Stimulated activated CD4-positive, alpha-beta T cell treated with anti-CD3 and anti-CD28 coated beads, Interleukin-12 subunit alpha, Interleukin-12 subunit beta, amount 100 ng/mL, for 24 hours (primary cell): ENCODE data around the gene ZBTB20.

Source experiments
- DNase-seq, 2 experiments: peaks; one replicate each; pipeline ENCODE4 v3.0.0-alpha.2; 2020; ENCODE audit warnings: low read depth in 2 of 2

ZBTB20 gene

DNA sequence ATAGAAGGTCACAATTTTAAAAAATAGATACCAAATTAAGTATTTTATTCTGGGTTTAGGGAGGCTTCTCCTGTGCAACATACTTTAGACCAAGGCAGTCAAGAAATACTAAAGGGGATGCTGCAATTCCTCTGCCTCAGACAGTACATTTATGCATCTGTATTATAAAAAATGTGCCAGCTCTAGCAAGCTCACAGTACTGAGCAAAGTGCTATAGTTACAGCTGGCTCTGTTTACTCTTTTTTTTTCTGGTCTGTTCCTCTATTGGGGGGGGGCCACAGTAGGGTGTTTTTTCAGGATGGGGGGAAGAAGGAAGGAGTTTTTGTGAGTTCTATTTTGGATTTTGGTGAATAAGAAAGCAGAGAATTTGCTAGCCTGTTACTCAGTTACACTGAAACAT lies 668.3 kb downstream of the ZBTB20 start:
- DNase-seq = no peak

DNA sequence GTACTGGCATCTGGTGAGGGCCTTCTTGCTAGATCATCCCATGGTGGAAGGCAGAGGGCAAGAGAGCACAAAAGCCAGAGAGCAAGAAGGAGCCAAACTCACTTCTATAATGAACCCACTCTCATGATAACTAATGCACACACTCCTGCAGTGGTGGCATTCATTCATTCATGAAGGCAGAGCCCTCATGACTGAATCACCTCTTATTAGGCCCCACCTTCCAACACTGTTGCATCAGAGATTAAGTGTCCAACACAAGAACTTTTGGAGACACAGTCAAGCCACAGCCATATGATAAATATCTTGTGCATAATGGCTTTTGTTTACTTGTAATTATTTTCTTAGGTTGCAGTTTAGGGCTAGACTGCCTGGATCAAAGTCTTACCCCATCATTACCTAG lies 670.6 kb downstream of the ZBTB20 start:
- DNase-seq = no peak

DNA sequence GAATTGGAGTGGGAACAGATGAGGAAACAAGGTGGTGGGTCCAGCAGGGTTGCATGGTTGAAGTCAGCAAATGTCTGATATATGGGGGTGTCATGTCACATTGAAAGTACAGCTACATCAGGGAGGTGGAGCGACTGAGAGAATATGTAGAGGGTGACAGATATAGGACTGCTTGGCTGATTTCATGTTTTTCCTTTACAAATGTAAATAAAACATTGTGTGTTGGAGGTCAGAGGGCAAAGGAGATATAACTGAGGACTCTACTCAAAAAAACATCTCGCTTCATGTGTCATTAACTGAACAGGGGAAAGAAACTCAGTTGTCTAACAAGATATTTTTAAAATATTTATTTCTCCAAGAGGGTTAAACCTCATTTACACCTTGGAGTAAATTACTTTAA lies 675.6 kb downstream of the ZBTB20 start:
- no peak for DNase-seq

DNA sequence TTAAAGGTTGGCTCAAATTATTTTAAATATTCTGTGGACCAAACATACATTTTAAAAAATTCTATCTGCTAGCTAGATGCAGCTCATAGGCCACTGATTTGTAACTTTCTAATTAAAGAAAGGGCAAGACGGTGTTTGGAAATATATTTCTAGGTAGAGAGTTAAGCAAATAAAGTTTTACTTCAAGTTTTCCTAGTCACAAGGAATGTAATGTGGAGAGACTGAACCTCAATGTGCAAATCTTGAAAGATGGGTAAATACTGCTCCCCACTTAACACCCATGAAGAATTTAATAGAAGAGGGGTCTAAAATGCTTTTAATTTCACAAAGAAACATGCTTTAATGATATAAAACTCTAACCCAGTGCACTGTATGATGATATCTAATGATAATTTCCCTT lies 678.0 kb downstream of the ZBTB20 start:
- no peak for DNase-seq

DNA sequence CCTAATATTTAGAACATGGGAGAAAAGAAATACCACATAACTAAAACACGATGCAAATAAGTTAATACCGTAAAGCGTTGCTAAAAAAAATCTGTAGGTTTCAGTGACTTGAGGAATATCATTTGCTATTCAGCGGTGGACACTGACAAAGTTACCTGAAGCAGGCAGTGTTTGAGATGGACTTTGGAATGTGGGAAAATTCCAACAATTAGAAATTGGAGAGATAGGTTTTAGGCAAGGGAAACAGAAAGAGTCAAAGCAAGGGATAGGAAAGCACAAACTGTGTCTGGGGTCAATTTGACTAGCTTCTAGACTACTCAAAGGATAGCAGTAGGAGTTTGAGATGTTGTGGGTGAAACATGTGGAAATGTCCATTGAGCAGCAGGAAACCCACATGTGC lies 680.3 kb downstream of the ZBTB20 start:
- DNase-seq = no peak

DNA sequence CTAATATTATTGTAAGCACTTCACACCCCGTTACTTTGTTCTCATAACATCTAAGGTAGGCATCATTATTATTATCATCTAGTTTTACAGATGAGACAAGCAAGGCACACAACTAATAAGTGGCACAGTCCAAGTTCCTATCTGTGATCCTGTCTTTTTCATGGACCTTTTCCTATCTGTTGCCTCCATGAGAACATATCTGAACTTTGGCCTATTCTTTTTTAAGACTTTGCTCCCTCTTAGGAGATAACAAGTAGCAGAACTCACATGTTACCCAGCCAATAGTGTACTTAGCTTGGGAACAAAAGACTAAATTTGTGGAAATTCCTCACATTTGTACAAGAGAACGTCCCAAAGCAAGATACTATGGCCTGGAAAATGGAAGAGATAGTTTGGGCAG lies 680.8 kb downstream of the ZBTB20 start:
- DNase-seq = no peak

DNA sequence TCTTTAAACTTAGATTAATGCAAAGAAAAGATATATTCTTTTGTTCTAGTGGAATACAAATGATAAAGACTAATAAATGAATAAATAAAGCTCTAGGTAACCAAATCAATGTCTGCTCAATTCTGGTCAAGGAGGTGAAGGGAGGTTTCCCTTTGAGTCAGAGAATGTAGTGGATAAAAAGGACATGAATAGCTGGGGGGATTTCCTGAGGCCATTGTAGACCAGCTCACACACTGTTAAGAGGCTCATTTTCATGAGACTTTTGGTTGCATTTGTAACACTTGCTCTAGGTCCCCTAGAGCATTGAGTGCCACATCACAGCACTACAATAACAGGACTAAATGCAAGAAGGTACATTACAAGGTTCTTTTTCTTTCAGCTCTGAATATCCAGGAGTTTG lies 682.5 kb downstream of the ZBTB20 start:
- DNase-seq = no peak

DNA sequence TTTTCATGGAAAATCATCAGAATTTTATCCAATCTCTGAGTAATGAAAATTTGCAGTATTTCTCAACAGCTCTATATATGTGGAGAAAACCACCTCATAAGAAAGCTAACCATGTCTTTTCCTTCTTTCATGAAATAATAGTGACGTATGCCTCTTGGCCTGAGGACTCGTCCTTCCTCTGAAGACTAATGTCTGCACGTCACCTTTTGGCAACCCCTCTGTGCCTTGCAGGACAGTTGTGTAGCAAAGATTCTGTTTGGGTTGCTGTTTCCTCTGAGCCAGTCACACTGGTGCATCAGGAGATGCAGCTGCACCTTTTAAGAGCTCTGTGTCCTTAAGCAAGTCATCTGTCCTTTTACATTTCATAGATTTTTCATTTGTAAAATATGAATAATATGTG lies 684.3 kb downstream of the ZBTB20 start:
- no peak for DNase-seq

DNA sequence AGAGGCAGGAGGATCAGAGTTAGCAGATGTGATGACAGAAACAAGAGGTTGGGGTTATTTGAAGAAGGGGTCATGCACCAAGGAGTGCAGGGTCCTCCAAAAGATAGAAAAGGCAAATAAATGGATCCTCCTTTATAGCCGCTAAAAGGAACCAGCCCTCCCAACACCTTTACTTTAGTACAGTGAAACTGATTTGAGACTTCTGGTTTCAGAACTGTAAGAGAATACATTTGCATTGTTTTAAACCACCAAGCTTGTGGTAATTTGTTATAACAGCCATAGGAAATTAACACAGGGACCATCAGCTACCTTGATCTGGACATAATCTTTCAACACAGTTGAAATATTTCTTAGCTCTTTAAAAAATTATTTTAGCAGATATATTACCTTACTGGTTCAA lies 686.6 kb downstream of the ZBTB20 start:
- no peak for DNase-seq

DNA sequence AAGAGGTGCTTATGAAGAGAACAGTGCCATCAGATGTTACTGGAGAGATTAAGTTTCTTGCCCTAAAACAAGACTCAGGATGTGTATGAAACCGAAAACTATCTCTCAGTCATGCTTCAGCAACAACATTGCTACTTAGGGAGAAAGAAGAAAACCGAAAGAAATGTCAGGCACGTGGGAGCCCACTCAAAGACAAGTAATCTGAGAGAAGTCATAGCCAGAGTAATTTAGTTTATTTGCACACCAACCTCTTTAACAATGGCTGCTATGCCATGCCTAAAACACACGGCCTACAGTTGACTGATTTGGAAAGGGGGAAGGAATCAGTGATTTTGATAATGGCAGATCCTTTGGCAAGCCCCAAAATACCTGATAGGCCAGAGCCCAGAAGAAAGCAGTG lies 690.3 kb downstream of the ZBTB20 start:
- no peak for DNase-seq

DNA sequence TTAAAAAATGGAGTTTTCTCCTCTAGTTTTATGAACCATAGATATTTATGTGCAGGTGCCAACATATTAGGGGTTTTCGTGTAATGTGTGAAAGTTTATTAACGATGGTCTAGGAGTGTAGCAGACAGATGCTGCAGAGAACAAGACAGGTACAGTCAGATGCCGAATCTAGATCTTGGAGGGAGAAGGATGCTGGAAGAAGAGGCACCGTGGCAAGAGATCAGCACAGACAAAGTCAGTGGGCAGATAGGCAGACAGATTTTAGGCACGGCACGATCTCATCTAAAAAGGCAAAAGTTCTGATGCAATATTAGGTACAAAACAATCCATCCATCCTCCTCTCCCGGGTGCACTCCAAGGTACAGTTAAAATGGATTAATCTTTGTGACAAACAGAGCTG lies 691.7 kb downstream of the ZBTB20 start:
- no peak for DNase-seq

DNA sequence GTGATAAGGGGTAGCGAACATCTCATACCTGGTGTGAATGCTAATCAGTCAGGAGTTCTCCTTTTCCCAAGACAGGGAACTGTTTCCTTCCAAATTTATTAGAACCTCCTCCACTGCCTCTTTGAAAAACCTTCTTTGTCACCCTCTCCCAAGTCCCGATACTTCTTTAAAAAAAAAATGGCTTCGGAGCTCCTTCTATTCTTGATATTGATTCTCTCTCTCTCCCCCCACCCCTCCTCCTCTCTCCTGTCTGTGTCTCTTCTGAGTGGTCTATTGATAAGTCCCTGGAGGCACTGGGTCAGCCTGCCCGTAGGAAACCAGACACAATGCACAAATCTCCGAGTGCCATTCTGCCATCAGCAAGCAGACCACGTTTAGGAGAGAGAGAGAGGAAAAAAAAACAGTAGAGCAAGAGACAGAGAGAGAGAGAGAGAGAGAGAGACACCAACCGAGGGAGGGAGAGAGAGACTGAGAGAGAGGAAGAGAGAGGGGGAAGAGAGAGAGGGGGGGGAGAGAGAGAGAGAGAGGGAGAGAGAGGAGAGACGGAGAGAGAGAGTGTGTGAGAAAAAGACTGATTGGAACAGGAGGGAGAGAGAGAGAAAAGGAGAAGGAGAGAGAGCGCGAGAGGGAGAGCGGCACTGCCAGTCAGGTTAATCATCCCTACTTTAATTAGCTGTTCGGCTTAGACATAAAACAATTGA lies 692.4 kb downstream of the ZBTB20 start:
- DNase-seq = no peak

DNA sequence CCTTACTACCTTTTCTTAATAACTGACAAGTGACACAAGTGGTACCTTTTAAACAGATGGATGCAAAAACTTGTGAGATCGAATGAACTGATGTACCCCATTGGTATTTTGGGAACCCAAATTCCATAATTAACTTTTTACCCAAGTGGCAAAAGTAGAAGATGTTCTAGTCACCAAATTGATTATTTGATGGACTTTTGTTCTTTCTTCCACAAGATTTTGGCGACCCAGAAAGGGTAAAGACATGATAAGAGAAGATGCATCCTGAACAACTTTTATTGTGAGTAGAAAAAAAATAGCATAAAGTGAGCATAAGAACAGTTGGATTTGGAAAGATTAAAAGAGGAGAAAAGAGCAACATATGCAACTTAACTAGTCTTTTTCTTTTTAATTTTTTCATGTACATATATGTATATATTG lies 693.7 kb downstream of the ZBTB20 start:
- DNase-seq = no peak

DNA sequence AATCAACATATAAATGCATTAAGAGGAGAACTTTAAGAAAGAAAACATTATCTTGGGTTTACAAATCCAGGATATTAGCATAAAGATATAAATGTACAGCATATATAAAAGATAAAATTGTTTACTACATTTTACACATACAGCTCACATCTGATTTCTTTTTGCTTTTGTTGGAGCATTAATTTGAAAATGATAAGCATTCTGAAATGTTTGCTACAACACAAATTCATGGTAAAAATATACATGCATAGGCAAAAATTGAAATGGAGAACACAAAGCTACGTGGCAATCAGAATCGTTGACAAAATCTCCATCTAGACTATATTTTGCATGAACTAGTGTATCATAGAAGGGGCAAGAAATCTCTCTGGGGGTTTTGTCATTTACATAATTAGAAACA lies 694.2 kb downstream of the ZBTB20 start:
- no peak for DNase-seq

DNA sequence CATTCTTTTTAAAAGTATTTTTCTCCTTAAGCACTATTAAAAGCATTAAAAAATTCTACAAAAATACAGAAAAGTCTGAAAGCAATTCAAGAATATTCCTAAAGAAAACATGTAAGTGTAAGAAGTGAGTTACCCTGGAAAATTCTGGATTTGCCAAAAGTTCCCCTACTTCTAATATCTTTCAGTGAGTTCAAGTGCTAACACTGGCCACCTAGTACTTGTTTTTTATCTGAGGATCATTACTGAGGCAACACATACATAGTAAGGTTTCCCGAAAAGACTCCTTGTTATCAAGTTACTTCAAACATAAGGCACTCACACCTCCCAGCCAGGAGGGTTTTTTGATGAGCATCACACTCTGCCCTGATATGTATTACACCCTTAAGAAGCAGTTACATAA lies 694.8 kb downstream of the ZBTB20 start:
- DNase-seq = no peak

DNA sequence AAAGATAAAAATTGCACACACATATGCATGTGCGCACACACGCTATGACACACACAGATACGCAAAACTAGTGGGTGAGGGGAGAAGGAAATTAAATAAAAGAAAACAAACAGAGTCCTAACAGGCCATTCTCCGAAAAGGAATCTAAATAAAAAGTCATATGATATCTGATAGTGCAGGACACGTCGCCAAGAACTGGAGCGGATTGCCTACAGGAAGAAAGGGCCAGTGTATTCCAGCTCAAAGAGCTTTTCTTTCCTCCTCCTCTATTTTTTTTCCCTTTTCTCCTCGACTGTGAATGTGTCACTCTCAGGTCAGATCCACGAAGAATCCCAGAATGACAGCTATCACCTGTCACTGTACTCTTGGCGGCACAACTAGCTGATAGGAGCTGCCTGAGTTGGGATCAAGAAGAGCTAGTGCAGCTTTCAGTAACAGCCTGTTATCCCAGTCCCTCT lies 695.5 kb downstream of the ZBTB20 start:
- DNase-seq = no peak

DNA sequence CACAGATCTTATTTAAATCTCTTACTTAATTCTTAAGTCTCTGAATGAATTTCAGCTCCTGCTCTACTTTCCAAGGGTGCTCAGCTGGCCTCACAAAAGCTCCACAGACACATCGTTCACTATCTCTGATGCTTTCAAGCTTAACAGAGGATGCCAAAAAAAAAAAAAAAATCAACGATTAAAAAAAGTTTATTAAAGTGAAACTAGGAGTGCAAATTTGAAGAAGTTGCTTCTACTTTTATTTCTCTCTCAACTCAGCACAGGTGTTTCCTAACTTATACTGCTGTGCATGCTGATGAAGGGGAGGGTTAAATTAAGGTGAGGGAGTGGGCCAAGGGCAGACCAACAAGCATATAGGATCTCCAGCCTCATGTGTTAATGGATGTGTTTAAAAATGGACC lies 696.0 kb downstream of the ZBTB20 start:
- DNase-seq = no peak

DNA sequence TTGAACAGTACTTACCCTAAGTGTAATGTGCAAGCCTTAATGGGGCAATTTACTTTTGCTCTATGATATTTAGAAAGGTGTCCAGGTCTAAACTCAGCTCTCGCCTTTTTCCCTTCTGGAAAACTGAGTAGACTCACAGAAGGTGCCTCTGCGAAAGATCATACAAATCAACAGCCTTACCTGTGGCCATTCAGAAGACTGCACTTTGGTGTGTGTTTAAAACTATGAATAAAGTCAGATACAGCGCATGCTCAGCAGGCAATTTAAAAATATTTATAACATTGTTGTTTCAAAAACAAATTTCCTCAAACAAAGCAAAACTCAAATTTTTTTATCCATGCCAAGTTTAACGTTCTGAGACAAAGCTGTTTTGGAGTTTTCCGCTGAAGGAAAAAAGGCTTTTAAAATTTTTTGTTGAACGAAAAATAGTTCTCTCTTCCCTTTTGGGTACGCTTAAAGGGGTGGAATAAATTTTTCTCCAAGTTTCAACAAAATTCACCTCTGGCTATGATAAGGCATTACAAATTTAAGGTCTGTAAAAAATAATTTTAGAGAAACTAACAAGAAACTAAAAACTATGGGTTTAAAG lies 697.0 kb downstream of the ZBTB20 start:
- DNase-seq = no peak

DNA sequence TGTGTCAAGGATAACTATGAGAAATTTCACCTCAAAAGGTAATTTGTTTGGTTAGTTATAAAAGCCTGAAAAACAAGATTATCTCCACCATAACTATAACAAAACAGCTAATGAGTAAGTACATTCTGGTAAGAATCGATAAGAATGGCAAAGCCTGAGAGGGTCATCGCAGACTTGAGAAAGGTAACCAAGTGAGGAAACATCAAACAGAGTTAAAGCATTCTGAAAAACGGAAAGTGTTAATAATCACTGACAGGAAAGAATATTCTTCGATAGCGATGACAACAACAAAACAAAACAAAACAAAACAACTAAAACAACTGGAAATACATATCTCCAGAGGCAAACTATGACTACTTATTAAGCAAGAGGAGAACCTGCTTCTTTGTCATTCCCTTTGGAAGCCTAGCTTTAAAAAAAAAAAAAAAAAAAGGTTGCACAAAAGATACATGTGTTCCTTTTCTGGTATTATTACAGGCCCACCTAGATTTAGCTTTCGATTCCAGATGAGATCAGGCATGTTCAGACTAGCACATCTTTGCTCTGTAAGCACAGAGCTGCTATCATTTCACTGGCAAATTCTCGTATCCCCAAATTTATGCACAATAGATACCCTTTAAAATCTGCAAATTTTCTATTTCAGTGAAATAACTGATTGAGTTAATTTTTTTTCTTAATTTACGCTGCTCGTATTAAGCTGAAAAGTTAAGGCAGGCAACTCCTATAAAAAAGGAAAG lies 697.6 kb downstream of the ZBTB20 start:
- DNase-seq = no peak

DNA sequence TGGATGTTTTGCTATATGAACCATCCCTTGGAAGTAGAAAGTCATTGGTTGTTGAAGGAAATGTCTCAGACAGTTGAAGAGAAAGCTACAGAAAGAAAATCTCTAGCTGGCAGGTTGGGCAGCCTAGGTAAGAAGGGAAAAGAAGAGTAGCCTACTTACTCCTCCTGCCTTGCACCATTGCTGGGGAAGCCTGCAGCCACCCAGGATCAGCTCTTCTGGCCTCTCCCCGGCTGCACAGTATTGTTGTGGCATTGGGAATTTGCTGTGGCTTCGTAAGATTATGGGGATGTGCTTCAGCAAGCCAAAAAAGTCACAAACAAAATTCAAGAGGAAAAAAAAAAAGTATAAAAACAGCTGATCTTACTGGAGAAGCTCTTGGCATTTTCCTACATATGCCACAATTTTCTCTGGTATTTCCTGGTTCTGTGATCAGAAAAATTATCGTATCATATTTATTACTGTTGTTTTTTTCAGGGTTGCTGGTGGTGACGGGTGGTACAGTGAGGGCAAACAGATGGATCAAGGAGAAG lies 699.1 kb downstream of the ZBTB20 start:
- no peak for DNase-seq

DNA sequence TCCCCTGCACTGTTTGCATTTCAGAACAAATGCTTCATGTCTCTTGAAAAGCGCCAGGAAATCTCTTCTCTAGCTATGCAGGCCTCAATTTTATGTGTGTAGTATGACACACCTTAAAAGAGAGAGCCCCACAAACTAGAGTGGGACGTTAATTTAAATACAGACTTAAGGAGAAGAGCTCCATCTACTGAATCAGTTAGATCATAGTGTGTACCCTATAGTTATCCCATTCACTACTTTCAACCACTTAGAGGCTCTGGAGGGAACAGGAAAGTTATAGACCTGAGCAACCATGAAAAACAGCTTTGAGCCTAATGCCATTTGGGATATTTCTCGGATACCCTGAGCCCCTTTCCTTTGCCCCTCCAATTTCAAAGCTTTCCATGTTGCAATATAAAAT lies 699.5 kb downstream of the ZBTB20 start:
- no peak for DNase-seq

DNA sequence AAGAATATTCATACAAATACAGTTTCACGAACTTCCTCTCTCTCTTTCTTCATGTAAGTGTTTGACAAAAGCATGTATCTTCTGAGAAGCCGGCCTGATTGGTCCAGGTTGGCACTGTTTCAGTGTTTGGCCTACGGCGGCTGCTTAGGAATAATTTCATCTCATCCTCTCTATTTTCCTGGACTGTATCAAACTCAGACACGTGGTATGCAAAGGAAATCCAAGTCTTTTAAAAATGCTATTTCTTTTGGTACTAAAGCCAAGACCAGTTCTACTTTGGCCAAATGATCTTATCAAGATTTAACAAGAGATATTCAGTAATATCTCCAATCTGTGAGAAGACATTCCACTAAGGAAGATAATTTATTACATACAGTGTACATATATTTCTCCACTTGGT lies 700.5 kb downstream of the ZBTB20 start:
- DNase-seq = no peak

DNA sequence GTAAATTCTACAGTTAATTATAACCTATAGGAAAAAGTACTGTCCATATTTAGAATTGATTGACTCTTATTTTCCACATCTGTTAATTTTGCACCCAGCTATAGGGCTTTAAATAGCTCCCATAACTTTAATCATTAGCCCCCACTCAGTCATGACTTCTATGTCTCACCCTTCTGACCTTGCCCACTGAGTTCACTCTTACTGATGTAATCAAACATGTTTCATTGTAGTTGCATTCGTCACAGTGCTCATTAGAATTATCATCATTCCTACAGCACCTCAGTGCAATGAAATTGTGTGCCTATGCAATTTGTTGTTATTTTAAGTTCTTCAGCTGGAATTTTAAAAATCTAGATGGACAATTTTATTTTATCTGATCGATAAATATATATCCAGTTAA lies 701.9 kb downstream of the ZBTB20 start:
- no peak for DNase-seq
